22Rv1 (cell line): ENCODE data around the gene FLNB.
A peak's percentile ranks its signal among the peaks of the same experiment; 100 is the strongest.

Source experiments
- H3K27ac ChIP-seq: fragments of 450-650 bp; 2 replicates; pipeline ENCODE4 v1.5.1; 2017
- ZFX ChIP-seq: fragments of 450-650 bp; IDR thresholded peaks from 2 replicates; pipeline ENCODE4 v1.6.1; 2017; ENCODE audit warnings: antibody characterized with exemption, borderline replicate concordance
- TF ChIP-seq, protein P1 (sequence below): fragments of 450-650 bp; IDR thresholded peaks from 2 replicates; pipeline ENCODE4 v1.5.1; 2017; ENCODE audit warnings: mild to moderate bottlenecking

The FLNB gene

DNA sequence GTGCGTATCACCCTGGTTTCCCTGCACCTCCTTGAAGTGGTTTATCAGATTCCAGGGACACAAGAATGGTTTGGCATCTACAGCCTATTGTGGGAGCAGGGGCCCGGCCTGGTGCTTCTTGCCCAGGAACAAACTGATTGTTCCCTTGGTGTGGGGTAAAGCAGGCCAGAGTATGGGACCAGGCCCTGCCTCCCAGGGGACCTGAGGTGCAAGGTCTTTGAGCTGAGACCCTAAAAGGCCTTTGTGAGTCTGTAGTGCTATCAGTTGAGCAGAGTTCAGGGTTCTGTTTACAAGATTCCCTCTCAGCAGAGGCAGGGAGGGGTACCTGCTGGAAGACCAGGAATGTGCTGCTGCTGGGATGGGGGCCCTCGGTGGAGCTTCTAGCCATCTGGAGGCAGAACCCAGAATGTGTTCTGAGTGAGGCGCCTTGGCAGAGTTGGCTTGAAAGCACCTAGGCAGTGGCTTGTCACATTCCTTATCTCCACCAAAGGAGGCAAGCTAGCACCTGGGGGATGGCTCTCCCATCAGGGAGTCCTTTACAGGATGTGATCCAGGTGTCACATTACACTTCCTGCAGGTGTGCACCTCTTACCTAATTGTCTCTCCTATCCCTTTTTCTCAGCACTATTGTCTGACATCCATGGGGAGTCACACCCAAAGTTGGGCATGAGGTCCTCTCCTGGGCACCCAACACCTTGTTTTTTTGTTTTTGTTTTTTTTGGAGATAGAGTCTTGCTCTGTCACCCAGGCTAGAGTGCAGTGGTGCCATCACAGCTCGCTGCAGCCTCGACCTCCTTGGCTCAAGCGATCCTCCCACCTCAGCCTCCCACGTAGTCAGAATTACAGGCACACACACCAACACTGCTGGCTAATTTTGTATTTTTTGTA is 13.1 kb downstream of the FLNB start:
- H3K27ac ChIP-seq = peak overlapping the region; percentile 13; the same call in 1 of the 2 replicates
- TF ChIP-seq ZFX = no peak
- TF ChIP-seq, protein P1, sequence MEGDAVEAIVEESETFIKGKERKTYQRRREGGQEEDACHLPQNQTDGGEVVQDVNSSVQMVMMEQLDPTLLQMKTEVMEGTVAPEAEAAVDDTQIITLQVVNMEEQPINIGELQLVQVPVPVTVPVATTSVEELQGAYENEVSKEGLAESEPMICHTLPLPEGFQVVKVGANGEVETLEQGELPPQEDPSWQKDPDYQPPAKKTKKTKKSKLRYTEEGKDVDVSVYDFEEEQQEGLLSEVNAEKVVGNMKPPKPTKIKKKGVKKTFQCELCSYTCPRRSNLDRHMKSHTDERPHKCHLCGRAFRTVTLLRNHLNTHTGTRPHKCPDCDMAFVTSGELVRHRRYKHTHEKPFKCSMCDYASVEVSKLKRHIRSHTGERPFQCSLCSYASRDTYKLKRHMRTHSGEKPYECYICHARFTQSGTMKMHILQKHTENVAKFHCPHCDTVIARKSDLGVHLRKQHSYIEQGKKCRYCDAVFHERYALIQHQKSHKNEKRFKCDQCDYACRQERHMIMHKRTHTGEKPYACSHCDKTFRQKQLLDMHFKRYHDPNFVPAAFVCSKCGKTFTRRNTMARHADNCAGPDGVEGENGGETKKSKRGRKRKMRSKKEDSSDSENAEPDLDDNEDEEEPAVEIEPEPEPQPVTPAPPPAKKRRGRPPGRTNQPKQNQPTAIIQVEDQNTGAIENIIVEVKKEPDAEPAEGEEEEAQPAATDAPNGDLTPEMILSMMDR = 0 out of 2 replicates have a peak, but pooled peaks have one; percentile 3

DNA sequence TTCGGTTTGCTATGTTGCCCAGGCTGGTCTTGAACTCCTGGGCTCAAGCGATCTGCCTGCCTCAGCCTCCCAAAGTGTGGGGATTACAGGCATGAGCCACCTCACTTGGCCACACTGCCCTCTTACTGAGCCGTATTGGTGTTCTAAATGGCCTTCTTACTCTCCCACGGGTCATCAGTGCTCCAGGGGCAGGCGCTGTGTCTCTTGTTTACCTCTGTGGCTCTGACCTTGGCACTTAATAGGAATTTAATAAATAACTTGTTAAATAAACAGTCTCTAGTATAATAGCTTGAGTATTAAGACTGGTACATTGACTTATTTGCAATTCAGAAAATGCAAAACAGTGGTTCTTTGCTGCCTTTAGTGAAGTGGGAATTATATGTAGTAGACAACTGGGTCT is 13.7 kb downstream of the FLNB start:
- H3K27ac ChIP-seq = peak overlapping the region; percentile 13; the same call in 1 of the 2 replicates
- TF ChIP-seq, protein P1 = 0 out of 2 replicates have a peak, but pooled peaks have one; percentile 0
- no peak for TF ChIP-seq ZFX

DNA sequence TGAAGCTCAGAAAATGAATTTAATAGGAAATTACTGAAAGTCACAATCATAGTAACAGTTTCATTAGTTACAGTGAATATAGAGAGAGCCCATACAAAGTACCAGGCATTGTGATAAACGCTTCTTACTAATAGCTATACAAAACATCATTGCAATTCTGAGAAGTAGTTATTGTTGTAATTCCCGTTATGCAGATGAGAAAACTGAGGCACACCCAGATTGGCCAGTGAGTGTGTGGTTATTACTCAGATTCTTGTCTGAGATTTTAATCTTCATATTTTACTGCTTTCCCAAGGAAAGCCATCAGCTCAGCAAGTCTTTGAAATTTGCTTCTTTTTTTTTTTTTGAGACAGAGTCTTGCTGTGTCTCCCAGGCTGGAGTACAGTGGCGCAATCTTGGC is 14.3 kb downstream of the FLNB start:
- H3K27ac ChIP-seq = peak overlapping the region; percentile 13; the same call in 1 of the 2 replicates
- TF ChIP-seq ZFX = no peak
- TF ChIP-seq, protein P1 = no peak

DNA sequence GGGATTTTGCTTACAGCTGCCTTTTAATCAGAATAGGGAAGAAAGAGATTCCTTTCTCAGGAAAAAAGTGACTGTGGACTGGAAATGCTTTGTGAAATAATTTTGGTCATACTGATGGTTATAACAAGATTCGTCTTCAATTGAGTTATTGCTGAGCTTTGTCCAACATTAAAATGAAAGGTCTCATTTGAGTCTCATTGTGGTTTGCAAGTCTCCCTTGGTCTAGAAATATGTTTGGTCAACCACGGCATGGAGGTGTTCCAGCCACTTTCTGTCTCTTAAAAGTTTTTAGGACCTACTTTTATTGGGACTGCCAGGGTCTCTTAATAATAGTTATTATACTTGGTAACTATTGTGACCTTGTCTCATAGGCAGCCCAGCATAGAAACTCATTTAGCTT is 15.3 kb downstream of the FLNB start:
- TF ChIP-seq, protein P1 = no peak
- no peak for TF ChIP-seq ZFX

DNA sequence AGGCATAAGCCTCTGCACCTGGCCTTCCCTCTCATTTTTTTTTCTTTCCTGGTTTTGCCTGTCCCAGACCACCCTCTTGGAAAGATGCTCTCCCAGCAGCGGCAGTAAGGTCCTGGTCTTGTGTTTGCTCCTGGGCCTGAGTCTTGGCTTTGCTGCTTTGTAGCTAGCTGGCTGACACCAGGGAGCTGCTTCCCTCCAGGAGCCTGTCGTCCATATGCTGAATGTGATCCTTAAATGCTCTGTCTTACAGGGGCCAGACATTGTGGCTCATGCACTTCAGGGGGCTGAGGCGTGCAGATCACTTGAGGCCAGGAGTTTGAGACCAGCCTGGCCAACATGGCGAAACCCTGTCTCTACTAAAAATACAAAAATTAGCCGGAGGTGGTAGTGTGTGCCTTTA is 17.2 kb downstream of the FLNB start:
- TF ChIP-seq ZFX = no peak
- TF ChIP-seq, protein P1 = no peak
- peak overlapping the region; percentile 40 for H3K27ac ChIP-seq

More for the DNA sequence above, 15.3 kb downstream of the FLNB start:
- no peak overlapping the region for H3K27ac ChIP-seq

DNA sequence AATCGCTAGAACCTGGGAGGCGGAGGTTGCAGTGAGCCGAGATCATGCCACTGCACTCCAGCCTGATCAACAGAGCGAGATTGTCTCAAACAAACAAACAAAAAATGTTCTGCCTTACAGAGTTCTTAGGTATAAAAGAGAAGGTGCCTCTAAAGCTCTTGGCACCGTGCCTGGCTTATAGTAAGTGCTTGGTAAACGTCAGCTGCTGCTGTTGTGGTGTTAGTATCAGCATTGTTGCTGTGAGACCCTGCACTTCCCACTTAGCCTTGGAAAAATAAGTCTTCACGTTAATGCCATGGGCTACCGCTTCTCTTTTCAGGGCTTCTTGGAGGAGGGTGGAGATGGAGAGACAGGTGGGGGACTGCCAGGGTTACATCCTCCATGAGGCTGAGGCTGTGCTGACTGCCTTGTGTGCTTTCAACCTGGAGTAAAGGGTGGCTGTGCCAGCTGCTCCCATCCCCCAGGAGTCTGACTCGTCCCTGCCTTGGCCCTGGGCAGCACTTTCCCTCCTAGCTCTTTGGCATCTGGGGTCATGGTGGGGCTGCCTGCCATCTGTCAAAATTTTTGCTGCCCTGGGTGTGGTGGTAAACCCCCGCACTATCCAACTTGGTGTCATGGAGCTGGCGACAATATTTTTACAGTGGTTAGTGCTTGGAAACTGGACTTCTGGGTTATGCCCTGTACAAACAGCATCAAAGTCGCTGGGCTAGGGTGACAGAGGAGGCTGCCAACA is 17.8 kb downstream of the FLNB start:
- H3K27ac ChIP-seq = peak overlapping the region; percentile 40
- no peak for TF ChIP-seq ZFX
- TF ChIP-seq, protein P1 = no peak

DNA sequence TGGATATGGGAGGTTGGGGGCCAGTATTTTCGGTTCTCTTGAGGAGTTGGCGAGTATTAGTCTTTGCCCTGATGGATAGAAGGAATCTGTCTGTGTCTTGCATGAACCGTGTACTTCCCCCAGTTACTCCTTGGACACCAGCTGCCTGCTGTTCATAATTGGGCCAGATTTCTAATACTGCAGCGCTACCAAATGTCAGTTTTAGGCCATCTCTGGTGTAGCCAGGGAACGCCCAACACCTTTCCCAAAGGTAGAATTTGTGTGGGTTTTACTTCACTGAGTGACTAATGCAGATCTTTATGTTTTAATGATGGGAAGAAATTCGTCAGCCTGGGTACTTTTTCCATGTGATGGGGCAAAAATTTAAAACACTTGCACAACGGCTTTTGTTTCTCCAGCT is 18.4 kb downstream of the FLNB start:
- H3K27ac ChIP-seq = no peak overlapping the region
- no peak for TF ChIP-seq ZFX
- TF ChIP-seq, protein P1 = no peak
